ENCODE results near the gene SRMS. TPM values are rescaled to one million over a fixed set of nuclear protein-coding genes. Genes with fewer than 3 reads are reported as not detected.

Gene SRMS
- total RNA-seq, 2 experiments from 2014 or later: 0.42 TPM; not detected in 1

DNA sequence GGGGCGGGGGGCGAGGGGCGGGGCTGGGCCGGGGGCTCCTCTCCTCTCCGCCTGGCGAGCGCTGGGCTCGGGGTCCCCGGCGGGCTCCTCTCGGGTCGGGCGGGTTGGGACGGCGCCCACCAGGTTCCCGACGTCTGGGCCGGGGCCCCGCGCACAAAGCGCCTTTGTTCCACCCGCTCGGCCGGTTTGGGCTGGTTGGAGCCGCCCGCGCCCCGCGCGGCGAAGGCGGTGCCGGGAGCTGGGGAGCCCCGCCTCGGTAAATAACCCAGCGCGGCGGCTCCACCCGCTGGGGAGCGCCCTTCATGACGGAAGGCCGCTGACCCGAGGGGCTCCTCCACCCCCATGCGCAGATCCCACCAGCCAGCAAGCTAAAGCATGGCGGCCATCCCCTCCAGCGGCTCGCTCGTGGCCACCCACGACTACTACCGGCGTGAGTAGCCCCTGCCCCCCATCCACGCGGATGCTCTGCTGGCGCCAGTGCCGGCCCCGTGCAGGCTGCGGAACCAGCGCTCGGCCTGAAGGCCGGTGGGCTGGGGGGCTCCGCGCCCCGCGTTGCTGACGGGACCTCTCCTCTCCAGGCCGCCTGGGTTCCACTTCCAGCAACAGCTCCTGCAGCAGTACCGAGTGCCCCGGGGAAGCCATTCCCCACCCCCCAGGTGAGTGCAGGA lies 26.5 kb downstream of the SRMS start:
- POLR2A ChIA-PET: interaction anchor here (0.5 to 1.0 kb wide), 2 partner anchors 32 to 381 kb away, joined by 3 to 4 read pairs; no protein-coding TSS in a partner anchor
- peak; percentile 80 for DNase-seq (ENCODE audit: low spot score)
- Histone ChIP-seq H3K79me2 (ENCODE audit: insufficient read depth, low read depth, low read length) (no peaks in the 10 kb centered on the region; the same call in 1 of the 2 replicates), H3K9me3 (ENCODE audit: low read length) (peaks cover 6% of the 10 kb centered on the region; the same call in 1 of the 2 replicates), H3K4me2 (ENCODE audit: low read length) (peak overlapping the region; percentile 100), H3K4me3 (ENCODE audit: low read depth, low read length, poor library complexity, severe bottlenecking) (peak overlapping the region; percentile 95), H3K27ac (ENCODE audit: low read depth, low read length, poor library complexity, severe bottlenecking) (peak overlapping the region; percentile 22), H2AFZ (ENCODE audit: low read length) (peak overlapping the region; percentile 17), H3K9me2 (ENCODE audit: insufficient read depth, low read length) (no peaks in the 10 kb centered on the region), H4K20me1 (ENCODE audit: insufficient read depth, low read length) (no peaks in the 10 kb centered on the region), H3K4me1 (ENCODE audit: insufficient read depth, low read length, poor library complexity, severe bottlenecking) (peaks cover 11% of the 10 kb centered on the region), H3K36me3 (ENCODE audit: insufficient read depth, low read length) (peaks cover 21% of the 10 kb centered on the region)
- TF ChIP-seq EZH2phosphoT487 (IDR thresholded peaks at IDR 0.05; ENCODE audit: borderline replicate concordance, low read depth, low read length): no peak
- TF ChIP-seq CTCF (conservative IDR thresholded peaks at IDR 0.05; ENCODE audit: low read length): 0 out of 2 replicates have a peak, but pooled peaks have one; percentile 13
- intact Hi-C loops (cut with micrococcal nuclease; ENCODE audit: unreplicated experiment): loop anchor here (2.0 kb wide), 1 partner anchor 24 kb away; no protein-coding TSS in a partner anchor
- TSS peak; percentile 85 for BruUV-seq (replicated peaks)
- CTCF ChIA-PET (ENCODE audit: unreplicated experiment): interaction anchor here (0.6 to 1.0 kb wide), 2 partner anchors 17 to 120 kb away, joined by 3 to 9 read pairs; partner anchors contain the start of gene PTK6

- Histone ChIP-seq H3K9me2 (ENCODE audit: insufficient read depth, low read length) (no peaks in the 10 kb centered on the region), H3K79me2 (ENCODE audit: insufficient read depth, low read depth, low read length) (no peaks in the 10 kb centered on the region; the same call in 1 of the 2 replicates), H3K4me3 (ENCODE audit: low read depth, low read length, poor library complexity, severe bottlenecking) (peak within 1 kb of the TSS; percentile 95), H3K4me2 (ENCODE audit: low read length) (peak within 1 kb of the TSS; percentile 100), H3K36me3 (ENCODE audit: insufficient read depth, low read length) (peaks cover 21% of the 10 kb centered on the region), H3K27ac (ENCODE audit: low read depth, low read length, poor library complexity, severe bottlenecking) (peak within 1 kb of the TSS; percentile 22), H3K4me1 (ENCODE audit: insufficient read depth, low read length, poor library complexity, severe bottlenecking) (peaks cover 11% of the 10 kb centered on the region), H3K9me3 (ENCODE audit: low read length) (peaks cover 6% of the 10 kb centered on the region; the same call in 1 of the 2 replicates), H4K20me1 (ENCODE audit: insufficient read depth, low read length) (no peaks in the 10 kb centered on the region), H2AFZ (ENCODE audit: low read length) (peak within 1 kb of the TSS; percentile 84)
- intact Hi-C loops (cut with micrococcal nuclease; ENCODE audit: unreplicated experiment): loop anchor here (2.0 kb wide), 1 partner anchor 24 kb away; no protein-coding TSS in a partner anchor
- no peak for TF ChIP-seq EZH2phosphoT487 (IDR thresholded peaks at IDR 0.05; ENCODE audit: borderline replicate concordance, low read depth, low read length)
- TF ChIP-seq CTCF (conservative IDR thresholded peaks at IDR 0.05; ENCODE audit: low read length): no peak
- CTCF ChIA-PET (ENCODE audit: unreplicated experiment): interaction anchor here (0.6 kb wide), 2 partner anchors 120 to 1632 kb away, joined by 5 to 9 read pairs; no protein-coding TSS in a partner anchor
- POLR2A ChIA-PET: interaction anchor here (0.5 to 1.0 kb wide), 4 partner anchors 24 to 382 kb away, joined by 3 to 4 read pairs (median 4); no protein-coding TSS in a partner anchor
- DNase-seq (ENCODE audit: low spot score): peak; percentile 86
- no TSS peak for BruUV-seq (replicated peaks)
Observed at GRCh38 chr20:63520504-63520933, 27.0 kb downstream of the SRMS start, which contains the start of gene PPDPF. Gene PPDPF (plus strand): TSS chr20:63520765. CDS start chr20:63521309, 544 bp downstream.

Data from OCI-LY7 (cell line).